SU-DHL-6 (cell line): ENCODE data around the gene BMPR1A.

Experiments
- CTCF ChIP-seq: fragments of 200-600 bp; sonication (generic); IDR thresholded peaks from one replicate; pipeline ENCODE4 v1.5.1; 2017; ENCODE audit warnings: antibody characterized with exemption, mild to moderate bottlenecking, low read length, moderate library complexity; ENCODE audit not compliant: insufficient read depth, poor library complexity, severe bottlenecking
- EZH2phosphoT487 ChIP-seq: fragments of 200-600 bp; sonication (generic), shearing (Covaris generic); conservative IDR thresholded peaks from 2 replicates; pipeline ENCODE4 v1.6.1; 2018; ENCODE audit warnings: mild to moderate bottlenecking, antibody characterized with exemption, low read length, moderate library complexity, mixed read lengths

- no peak for TF ChIP-seq CTCF
- TF ChIP-seq EZH2phosphoT487: no peak
These were observed 23.0 kb downstream of the BMPR1A start for GRCh38 chr10:86779220-86780017.
